Fibroblast of pulmonary artery (primary cell): ENCODE data around the gene PDCD2L.

Experiments
- DNase-seq: peaks from one replicate; pipeline ENCODE4 v3.0.0-alpha.2; 2010; ENCODE audit warnings: low read depth
- H3K4me3 ChIP-seq: replicated peaks from 2 replicates; pipeline ENCODE4 v1.5.1; 2011; ENCODE audit warnings: low read depth, mild to moderate bottlenecking, control low read depth, low read length, moderate library complexity
- CTCF ChIP-seq: IDR thresholded peaks from 2 replicates; pipeline ENCODE4 v1.5.1; 2011; ENCODE audit warnings: mild to moderate bottlenecking, control low read depth, low read length, inconsistent platforms; ENCODE audit errors: missing control alignments

Gene PDCD2L

GRCh38 chr19:34373601-34374288 is 30.5 kb upstream of the PDCD2L start:
- no peak for TF ChIP-seq CTCF
- H3K4me3 ChIP-seq, result no peak overlapping the region
- no peak for DNase-seq

- no peak for TF ChIP-seq CTCF
- no peak overlapping the region for H3K4me3 ChIP-seq
- DNase-seq, result peak; percentile 31
Observed at GRCh38 chr19:34375598-34375997, 28.6 kb upstream of the PDCD2L start.

GRCh38 chr19:34380639-34381241 is 23.5 kb upstream of the PDCD2L start:
- TF ChIP-seq CTCF, result no peak
- H3K4me3 ChIP-seq, result no peak overlapping the region
- DNase-seq, result no peak

- no peak for DNase-seq
- TF ChIP-seq CTCF, result no peak
- H3K4me3 ChIP-seq, result no peak overlapping the region
Observed at GRCh38 chr19:34381399-34382251, 22.6 kb upstream of the PDCD2L start.

- H3K4me3 ChIP-seq, result no peak overlapping the region
- no peak for DNase-seq
- no peak for TF ChIP-seq CTCF
Observed at GRCh38 chr19:34382471-34382870, 21.7 kb upstream of the PDCD2L start.

GRCh38 chr19:34383599-34383998 is 20.6 kb upstream of the PDCD2L start:
- no peak for TF ChIP-seq CTCF
- no peak for DNase-seq
- no peak overlapping the region for H3K4me3 ChIP-seq
